Adrenal gland (tissue), 5 donors: ENCODE results near the gene MAEA.

ENCODE experiments used
- POLR2A ChIP-seq, 2 donors: fragments of 450-650 bp; IDR thresholded peaks; one replicate each; pipeline ENCODE4 v1.6.1; 2017; ENCODE audit warnings: antibody characterized with exemption in 2 of 2, mild to moderate bottlenecking in 2 of 2, moderate library complexity in 1 of 2
- TF ChIP-seq, protein P1 (sequence below), 6 experiments: fragments of 450-650 bp in 4 of 6; fragments of 200-600 bp in 2 of 6; sonication (generic) in 1 of 6; IDR thresholded peaks; 1 replicate in 5 of 6; 2 replicates in 1 of 6; pipeline versions ENCODE4 v1.5.1 to v1.8.0; 2016 to 2021; ENCODE audit warnings: antibody characterized with exemption in 6 of 6, mild to moderate bottlenecking in 2 of 6, moderate library complexity in 1 of 6
- donor health status: DM: no; HTN: no; CAD: no.

DNA sequence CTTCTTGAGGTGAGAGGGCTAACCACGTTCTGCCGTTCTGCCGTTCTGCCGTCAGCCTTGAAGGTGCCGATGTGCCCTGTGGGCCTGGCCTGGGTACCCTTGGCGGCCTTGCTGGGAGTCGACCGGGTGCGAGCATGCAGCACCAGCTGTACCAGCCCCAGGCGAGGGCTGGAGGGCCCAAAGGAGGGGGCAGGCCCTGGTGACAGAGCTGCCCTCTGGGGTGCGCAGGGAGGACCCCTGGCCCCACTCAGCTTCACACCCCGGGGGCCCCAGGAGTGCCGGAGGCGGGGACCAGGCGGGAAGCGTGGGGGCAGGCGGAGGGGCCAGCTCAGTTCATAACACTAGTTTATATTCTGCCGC is 79.4 kb downstream of the MAEA start:
- TF ChIP-seq, protein P1, sequence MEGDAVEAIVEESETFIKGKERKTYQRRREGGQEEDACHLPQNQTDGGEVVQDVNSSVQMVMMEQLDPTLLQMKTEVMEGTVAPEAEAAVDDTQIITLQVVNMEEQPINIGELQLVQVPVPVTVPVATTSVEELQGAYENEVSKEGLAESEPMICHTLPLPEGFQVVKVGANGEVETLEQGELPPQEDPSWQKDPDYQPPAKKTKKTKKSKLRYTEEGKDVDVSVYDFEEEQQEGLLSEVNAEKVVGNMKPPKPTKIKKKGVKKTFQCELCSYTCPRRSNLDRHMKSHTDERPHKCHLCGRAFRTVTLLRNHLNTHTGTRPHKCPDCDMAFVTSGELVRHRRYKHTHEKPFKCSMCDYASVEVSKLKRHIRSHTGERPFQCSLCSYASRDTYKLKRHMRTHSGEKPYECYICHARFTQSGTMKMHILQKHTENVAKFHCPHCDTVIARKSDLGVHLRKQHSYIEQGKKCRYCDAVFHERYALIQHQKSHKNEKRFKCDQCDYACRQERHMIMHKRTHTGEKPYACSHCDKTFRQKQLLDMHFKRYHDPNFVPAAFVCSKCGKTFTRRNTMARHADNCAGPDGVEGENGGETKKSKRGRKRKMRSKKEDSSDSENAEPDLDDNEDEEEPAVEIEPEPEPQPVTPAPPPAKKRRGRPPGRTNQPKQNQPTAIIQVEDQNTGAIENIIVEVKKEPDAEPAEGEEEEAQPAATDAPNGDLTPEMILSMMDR (IDR thresholded peaks at IDR 0.05), result no peak
- TF ChIP-seq POLR2A (IDR thresholded peaks at IDR 0.05), result no peak
